Measurements from ENCODE around the gene XRCC6. TPM values are rescaled to one million over a fixed set of nuclear protein-coding genes. Genes with fewer than 3 reads are reported as not detected.

Gene XRCC6
- total and polyA plus RNA-seq, 2 of the 4 experiments (the other 2 are of a cell fraction) = 202 to 401 TPM

- ChIA-PET CTCF (interaction anchor here (1.0 kb wide), 1 partner anchor 13 kb away, joined by 3 read pairs; no protein-coding TSS in a partner anchor), POLR2A (ENCODE audit: unreplicated experiment) (no interaction called here)
- H3K79me1 ChIP-seq (ENCODE audit: low read depth in 1 of 2, low read length in 2 of 2) = peaks cover 8 to 57% of the 10 kb centered on the region in 2 experiments
- H3K4me3 ChIP-seq (ENCODE audit: insufficient read depth, low read depth, low read length) = no peak overlapping the region
- no peak overlapping the region for H3K18ac ChIP-seq (ENCODE audit: low read depth, low read length)
- no TSS peak for BruUV-seq (replicated peaks)
- H3K4me1 ChIP-seq (ENCODE audit: control insufficient read depth, insufficient read depth, low read length) = peaks cover 4% of the 10 kb centered on the region; the same call in 1 of the 2 replicates
- no peak overlapping the region for H2BK20ac ChIP-seq (ENCODE audit: low read depth, low read length)
- no peak for DNase-seq
- intact Hi-C loops (cut with micrococcal nuclease) (no loop called here), dilution Hi-C loops (cut with HindIII; ENCODE audit: low sequenced_read_pairs, unreplicated experiment) (no loop called here), in situ Hi-C loops (cut with MboI; ENCODE audit: low sequenced_read_pairs) (no loop called here)
- H4K20me1 ChIP-seq (ENCODE audit: insufficient read depth, low read length) = peaks cover 32% of the 10 kb centered on the region
- H3K14ac ChIP-seq (replicated peaks; ENCODE audit: low read depth, low read length) = no peak overlapping the region
- H4K91ac ChIP-seq (ENCODE audit: insufficient read depth, low read depth, low read length) = no peak overlapping the region
- no peak overlapping the region for H3K27ac ChIP-seq (ENCODE audit: insufficient read depth, low read length)
- no peak overlapping the region for H3K9ac ChIP-seq (ENCODE audit: low read depth, low read length)
- no peaks in the 10 kb centered on the region for H3K9me3 ChIP-seq (ENCODE audit: control insufficient read depth, insufficient read depth, low read length)
- WGBS, 2 experiments (ENCODE audit: extremely low coverage in 2 of 2, insufficient read length in 1 of 2) = no CpG with 5 or more reads among the region's 4 CpGs
- no peak for ATAC-seq (ENCODE audit: low read depth)
- H3K4me2 ChIP-seq (ENCODE audit: low read depth, low read length) = no peak overlapping the region
- no peak overlapping the region for H4K5ac ChIP-seq (ENCODE audit: low read depth, low read length)
- H2BK5ac ChIP-seq (ENCODE audit: low read depth, low read length, poor library complexity, severe bottlenecking) = no peak overlapping the region
- no peaks in the 10 kb centered on the region for H3K27me3 ChIP-seq (ENCODE audit: control insufficient read depth, insufficient read depth, low read length)
- H2AK9ac ChIP-seq (replicated peaks; ENCODE audit: low read depth, low read length, poor library complexity) = no peak overlapping the region
- H4K8ac ChIP-seq (ENCODE audit: low read depth in 2 of 2, low read length in 2 of 2) = no peak overlapping the region
- no peak overlapping the region for H2AK5ac ChIP-seq (ENCODE audit: low read depth, low read length)
- H2BK120ac ChIP-seq (ENCODE audit: low read depth, low read length) = no peak overlapping the region
- peaks cover 3% of the 10 kb centered on the region for H3K9me1 ChIP-seq (ENCODE audit: insufficient read depth, low read length)
- TF ChIP-seq CTCF (conservative IDR thresholded peaks at IDR 0.05; ENCODE audit: low read depth, low read length) = no peak
- TF ChIP-seq CHD1 (IDR thresholded peaks at IDR 0.05; ENCODE audit: low read depth, low read length) = no peak
- TF ChIP-seq, protein P1, sequence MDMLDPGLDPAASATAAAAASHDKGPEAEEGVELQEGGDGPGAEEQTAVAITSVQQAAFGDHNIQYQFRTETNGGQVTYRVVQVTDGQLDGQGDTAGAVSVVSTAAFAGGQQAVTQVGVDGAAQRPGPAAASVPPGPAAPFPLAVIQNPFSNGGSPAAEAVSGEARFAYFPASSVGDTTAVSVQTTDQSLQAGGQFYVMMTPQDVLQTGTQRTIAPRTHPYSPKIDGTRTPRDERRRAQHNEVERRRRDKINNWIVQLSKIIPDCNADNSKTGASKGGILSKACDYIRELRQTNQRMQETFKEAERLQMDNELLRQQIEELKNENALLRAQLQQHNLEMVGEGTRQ (IDR thresholded peaks at IDR 0.05; ENCODE audit: low read depth, low read length) = no peak
- TF ChIP-seq MXI1 (IDR thresholded peaks at IDR 0.05; ENCODE audit: borderline replicate concordance, low read depth, low read length) = no peak
- TF ChIP-seq CEBPB (IDR thresholded peaks at IDR 0.05; ENCODE audit: low read depth, low read length) = no peak
- TF ChIP-seq RFX5 (IDR thresholded peaks at IDR 0.05; ENCODE audit: low read depth, low read length) = no peak
- TF ChIP-seq, protein P2, sequence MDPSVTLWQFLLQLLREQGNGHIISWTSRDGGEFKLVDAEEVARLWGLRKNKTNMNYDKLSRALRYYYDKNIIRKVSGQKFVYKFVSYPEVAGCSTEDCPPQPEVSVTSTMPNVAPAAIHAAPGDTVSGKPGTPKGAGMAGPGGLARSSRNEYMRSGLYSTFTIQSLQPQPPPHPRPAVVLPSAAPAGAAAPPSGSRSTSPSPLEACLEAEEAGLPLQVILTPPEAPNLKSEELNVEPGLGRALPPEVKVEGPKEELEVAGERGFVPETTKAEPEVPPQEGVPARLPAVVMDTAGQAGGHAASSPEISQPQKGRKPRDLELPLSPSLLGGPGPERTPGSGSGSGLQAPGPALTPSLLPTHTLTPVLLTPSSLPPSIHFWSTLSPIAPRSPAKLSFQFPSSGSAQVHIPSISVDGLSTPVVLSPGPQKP (IDR thresholded peaks at IDR 0.05; ENCODE audit: borderline replicate concordance, low read depth, low read length) = no peak
- no peak for TF ChIP-seq FOS (IDR thresholded peaks at IDR 0.05; ENCODE audit: low read depth, low read length)
- no peak for TF ChIP-seq RCOR1 (IDR thresholded peaks at IDR 0.05; ENCODE audit: insufficient replicate concordance, low read length)
- TF ChIP-seq RAD21 (IDR thresholded peaks at IDR 0.05; ENCODE audit: low read length) = no peak
- no peak for TF ChIP-seq BHLHE40 (IDR thresholded peaks at IDR 0.05; ENCODE audit: low read depth, low read length)
- H3K23ac ChIP-seq (ENCODE audit: low read depth, low read length) = no peak overlapping the region
- no peak overlapping the region for H3K56ac ChIP-seq (ENCODE audit: extremely low read depth, insufficient read depth, low read length)
- H2BK15ac ChIP-seq (ENCODE audit: low read depth, low read length) = no peak overlapping the region
- H2AFZ ChIP-seq (replicated peaks; ENCODE audit: low read length, poor library complexity) = no peak overlapping the region
- H3K36me3 ChIP-seq (ENCODE audit: control insufficient read depth, insufficient read depth, low read length) = peaks cover 4% of the 10 kb centered on the region
- no peak overlapping the region for H3K4ac ChIP-seq (ENCODE audit: low read depth, low read length)
These were observed 63.1 kb downstream of the XRCC6 start for GRCh38 chr22:41684194-41684593.
